Umbilical cord (tissue), 2 donors: ENCODE results near the gene NRCAM. TPM values are rescaled to one million over a fixed set of nuclear protein-coding genes. Genes with fewer than 3 reads are reported as not detected.

Source experiments
- DNase-seq: peaks from one replicate; pipeline ENCODE4 v3.0.0-alpha.2; 2015; ENCODE audit warnings: low spot score
- total RNA-seq: library from RNA; depleted of rRNA; stranded (reverse); fragments of >200 nt; gene quantifications from one replicate; pipeline ENCODE4 v1.2.3, GENCODE V29; 2014; ENCODE audit warnings: low replicate concordance; ENCODE audit not compliant: insufficient read depth

NRCAM gene
- total RNA-seq, 1 donor from 2014 or later = 8.9 TPM

GRCh38 chr7:108157606-108158335, 298.5 kb downstream of the NRCAM start:
- DNase-seq = no peak

- no peak for DNase-seq
Observed at GRCh38 chr7:108156897-108157605, 299.2 kb downstream of the NRCAM start.

DNA sequence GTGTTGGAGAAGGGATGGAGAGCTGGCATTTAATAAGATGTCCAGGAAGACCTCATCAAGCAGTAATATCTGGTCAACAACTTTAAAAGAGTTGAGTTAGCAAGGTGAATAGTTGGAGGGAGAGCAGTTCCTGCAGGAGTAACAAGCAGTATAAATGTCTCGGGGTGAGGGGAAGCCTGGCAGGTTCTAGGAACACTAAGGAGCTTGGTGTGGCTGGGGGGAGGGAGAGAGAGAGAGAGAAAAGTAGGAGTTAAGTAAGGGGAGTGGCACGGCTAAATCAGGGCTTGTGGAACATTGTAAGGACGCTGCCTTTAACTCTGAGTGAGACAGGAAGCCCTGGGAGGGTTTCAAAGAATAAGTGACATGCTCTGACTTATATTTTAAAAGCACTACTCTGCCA, 304.0 kb downstream of the NRCAM start:
- DNase-seq = no peak

GRCh38 chr7:108149908-108150307, 306.3 kb downstream of the NRCAM start:
- DNase-seq = no peak

- DNase-seq = no peak
Observed at GRCh38 chr7:108149119-108149518, 307.1 kb downstream of the NRCAM start.

DNA sequence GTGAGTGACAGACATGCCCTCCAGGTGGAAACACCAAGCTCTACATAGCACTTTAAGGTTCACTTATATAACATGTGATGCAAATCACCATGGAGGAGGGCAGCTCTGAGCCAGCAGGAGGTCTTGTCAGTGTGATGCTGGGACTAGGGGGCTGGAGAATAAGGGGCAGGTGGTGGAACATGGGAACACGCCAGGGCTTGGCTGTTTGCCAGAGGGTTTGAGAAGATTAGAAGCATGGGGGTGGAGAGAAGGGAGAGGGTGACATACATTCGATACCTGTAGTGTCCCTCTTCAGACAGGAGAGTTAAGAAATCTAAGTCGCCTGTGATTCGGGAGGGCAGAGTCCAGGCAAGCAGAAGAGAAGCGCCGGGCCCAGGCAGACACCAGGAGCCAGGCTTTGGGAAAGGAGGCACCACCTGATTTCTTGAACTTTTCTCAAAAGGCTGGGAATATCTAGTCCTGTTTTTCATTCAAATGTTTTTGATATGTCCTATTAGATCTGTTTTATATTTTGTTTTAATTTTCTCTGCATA, 309.1 kb downstream of the NRCAM start:
- DNase-seq = no peak

DNA sequence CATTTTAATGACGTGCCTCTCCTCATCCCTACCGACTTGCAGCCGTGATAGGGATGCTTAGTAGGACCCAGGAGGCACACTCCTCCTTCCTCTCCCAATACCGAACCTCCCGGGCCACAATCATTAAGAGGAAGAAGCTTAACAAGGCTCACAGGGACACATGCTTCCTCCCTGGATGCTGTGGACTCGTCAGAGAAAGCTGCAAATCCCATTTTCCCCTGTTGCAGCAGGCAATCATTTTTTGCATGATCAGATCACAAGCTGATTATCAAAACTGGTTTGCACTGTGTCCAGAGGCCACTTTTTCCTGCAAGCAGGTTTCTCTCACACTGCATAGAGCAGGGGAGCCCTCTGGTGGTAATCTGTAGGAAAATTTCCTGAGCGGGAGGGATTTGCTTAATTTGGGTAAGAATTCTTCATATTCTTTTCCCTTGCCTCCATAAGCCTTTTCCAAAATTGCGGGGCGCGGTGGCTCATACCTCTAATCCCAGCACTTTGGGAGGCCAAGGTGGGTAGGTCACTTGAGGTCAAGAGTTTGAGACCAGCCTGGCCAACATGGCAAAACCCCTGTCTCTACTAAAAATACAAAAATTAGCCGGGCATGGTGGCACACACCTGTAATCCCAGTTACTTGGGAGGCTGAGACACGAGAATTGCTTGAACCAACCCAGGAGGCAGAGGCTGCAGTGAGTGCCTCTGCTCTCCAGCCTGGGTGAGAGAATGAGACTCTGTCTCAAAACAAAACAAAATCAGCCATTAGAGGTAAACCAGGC, 310.0 kb downstream of the NRCAM start:
- DNase-seq = peak; percentile 88

DNA sequence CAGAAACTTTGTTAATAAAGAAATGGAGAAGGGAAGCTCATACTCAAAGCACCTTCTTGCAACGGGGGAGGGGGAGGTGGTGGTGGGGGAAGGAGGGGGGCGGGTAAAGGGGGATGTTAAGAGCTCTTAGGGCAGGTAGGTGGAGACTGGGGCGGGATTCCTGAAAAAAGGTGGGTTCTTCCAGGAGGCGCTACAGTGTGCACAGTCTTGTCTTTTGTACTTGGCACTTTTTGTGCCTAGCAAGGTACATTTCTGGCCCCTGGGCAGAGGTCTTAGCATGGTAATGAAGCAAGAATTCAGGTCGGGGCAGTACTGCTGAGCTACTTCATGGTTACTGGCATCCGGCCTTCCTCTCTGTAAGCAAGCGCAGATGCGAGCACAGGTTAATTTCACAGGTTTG, 310.8 kb downstream of the NRCAM start:
- no peak for DNase-seq

- DNase-seq = peak; percentile 18
Observed at GRCh38 chr7:108144931-108145330, 311.3 kb downstream of the NRCAM start.

DNA sequence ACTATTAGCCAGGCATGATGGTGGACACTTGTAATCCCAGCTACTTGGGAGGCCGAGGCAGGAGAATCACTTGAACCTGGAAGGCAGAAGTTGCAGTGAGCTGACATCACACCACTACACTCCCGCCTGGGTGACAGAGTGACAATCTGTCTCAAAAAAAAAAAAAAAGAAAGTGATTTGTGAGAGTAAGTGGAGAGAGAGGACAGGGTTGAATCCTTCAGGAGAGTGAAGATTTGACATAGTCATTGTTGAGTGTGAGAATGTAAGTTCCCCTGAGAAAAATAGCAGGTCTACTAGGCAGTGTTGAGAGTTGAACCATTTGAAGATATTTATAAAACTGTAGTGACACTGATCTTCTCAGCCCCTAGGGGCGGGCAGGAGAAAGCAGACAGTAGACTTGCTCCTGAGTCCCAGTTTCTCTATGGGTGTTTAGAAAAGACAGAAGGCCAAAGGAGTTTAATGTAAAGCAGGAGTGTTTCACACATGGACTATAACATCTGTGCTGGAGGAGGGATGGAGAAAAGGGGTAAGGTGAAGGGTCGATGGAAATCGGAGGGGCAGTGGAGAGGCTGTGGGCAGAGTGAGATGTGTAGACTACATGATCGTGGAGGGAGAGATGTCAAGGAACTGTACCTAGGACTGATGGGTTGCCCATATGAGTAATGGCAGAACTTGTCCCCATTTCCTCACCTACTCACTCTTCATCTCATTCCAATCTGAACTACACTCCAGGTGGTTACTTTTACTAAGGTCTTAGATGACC, 312.4 kb downstream of the NRCAM start:
- no peak for DNase-seq

- no peak for DNase-seq
Observed at GRCh38 chr7:108142675-108143259, 313.5 kb downstream of the NRCAM start.

GRCh38 chr7:108142180-108142579, 314.1 kb downstream of the NRCAM start:
- no peak for DNase-seq

DNA sequence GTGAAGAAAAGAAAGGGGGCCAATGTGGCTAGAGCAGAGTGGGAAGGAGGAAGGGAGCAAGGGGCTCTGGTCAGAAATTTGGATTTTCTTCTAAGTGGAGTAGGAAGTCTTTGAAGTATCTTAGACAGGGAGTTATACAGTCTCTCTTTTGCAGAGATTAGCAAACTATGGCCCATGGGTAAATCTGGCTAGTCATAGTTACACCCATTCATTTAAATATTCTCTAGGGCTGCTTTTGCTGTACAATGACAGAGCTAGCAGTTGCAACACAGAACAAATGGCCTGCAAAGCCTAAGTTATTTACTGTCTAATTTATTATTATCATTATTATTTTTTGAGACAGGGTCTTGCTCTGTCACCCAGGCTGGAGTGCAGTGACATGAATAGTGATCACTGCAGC, 315.6 kb downstream of the NRCAM start:
- no peak for DNase-seq

- no peak for DNase-seq
Observed at GRCh38 chr7:108138911-108139310, 317.3 kb downstream of the NRCAM start.

GRCh38 chr7:108137993-108138392, 318.2 kb downstream of the NRCAM start:
- DNase-seq = no peak

GRCh38 chr7:108137040-108137439, 319.2 kb downstream of the NRCAM start:
- DNase-seq = no peak

DNA sequence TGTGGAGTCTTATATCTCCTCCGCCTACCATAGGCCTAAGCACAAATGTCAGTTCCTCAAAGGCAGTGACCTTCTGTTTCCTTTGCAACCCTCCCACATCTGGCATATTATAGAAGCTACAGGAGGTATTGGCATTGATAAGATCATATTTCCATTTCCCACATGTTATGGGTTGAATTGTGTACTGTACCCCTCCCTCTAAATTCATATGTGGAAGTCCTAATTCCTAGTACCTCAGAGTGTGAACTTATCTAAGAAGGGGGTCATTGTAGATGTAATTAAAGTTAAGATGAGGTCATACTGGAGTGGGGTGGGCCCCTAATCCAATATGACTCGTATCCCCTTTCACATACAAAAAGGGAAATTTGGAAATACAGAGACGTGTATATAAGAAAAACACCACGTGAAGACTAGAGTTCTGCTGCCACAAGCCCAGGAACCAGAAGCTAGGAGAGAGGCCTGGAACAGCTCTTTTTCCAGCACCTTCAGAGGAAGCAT, 320.0 kb downstream of the NRCAM start:
- DNase-seq = no peak

DNA sequence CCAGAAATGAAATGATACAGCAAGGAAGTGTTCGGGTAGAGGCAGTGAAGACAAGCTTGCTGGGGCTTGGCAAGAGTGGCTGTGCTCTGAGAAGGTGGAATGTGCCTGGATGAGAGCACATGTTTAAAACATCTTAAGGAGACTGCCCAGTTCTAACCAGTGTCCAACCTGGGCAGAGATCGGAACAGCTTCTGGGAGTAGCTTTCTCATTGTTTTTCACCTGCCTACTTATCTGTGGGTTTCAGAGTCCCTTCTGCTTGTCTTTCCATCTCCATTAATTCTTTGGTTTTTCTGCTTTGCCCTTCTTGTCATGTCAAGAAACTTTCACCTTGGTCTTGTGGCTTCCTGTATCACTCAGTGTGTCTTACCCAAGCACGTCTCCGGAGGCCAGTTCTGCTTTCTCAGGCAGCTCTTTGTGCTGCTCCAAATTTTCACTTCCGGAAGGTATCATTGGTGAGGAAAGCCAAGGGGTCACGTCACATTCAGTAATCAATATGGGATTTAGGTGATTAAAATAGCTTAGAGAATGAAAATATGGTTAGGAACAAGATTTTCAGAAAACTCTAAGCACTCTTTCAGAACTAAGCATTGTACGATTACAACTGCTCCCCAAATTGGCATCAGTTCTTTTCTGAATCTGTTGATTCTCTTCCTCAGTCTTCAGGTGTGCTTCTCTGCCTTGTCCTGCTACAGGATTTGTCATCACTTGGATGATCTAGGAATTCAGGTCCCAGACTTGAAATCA, 320.6 kb downstream of the NRCAM start:
- no peak for DNase-seq

DNA sequence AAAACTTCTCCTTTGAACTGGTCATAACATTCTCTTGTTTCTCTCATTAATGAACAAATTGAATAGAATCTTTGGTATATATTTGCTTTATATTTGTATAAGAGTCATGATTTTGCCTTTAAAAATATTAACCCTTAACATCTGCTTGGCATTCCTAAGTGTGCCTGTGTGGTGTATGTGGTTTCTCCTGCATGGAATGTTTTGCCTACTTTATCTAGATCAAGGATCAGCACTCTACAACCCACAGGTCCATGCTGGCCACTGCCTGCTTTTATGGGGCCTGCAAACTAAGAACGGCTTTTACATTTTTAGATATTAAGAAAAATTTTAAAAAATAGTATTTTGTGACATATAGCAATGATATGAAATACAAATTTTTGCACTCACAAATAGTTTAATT, 321.8 kb downstream of the NRCAM start:
- no peak for DNase-seq
